Chondrocyte (in vitro differentiated cells): ENCODE data around the gene MRGPRX2. TPM values are rescaled to one million over a fixed set of nuclear protein-coding genes. Genes with fewer than 3 reads are reported as not detected.

ENCODE experiments used
- DNase-seq: peaks from one replicate; pipeline ENCODE4 v3.0.0; 2021; ENCODE audit warnings: mixed read lengths, low spot score
- H3K27ac Mint-ChIP-seq: one replicate; pipeline ENCODE4 v1.8.0; 2021; ENCODE audit warnings: mild to moderate bottlenecking, moderate library complexity, mixed read lengths; ENCODE audit not compliant: unreplicated experiment
- H3K27me3 Mint-ChIP-seq: 2 replicates; pipeline ENCODE4 v1.8.0; 2021; ENCODE audit warnings: low read depth, mixed read lengths
- H3K36me3 Mint-ChIP-seq: 2 replicates; pipeline ENCODE4 v1.8.0; 2021; ENCODE audit warnings: low read depth, mixed read lengths
- H3K4me1 Mint-ChIP-seq: 2 replicates; pipeline ENCODE4 v1.8.0; 2021; ENCODE audit warnings: low read depth, mild to moderate bottlenecking, mixed read lengths
- H3K4me3 Mint-ChIP-seq: one replicate; pipeline ENCODE4 v1.8.0; 2021; ENCODE audit warnings: mild to moderate bottlenecking, moderate library complexity, mixed read lengths; ENCODE audit not compliant: unreplicated experiment
- H3K9me3 Mint-ChIP-seq: 2 replicates; pipeline ENCODE4 v1.8.0; 2021; ENCODE audit warnings: low read depth, mixed read lengths
- CTCF ChIP-seq: fragments of 200-600 bp; sonication (generic); IDR thresholded peaks from 2 replicates; pipeline ENCODE4 v1.5.0; 2021; ENCODE audit warnings: antibody characterized with exemption, mild to moderate bottlenecking, moderate library complexity
- long read RNA-seq: library from polyadenylated mRNA; stranded (forward); transcript quantifications from one replicate; pipeline ENCODE4 v2.0.0, GENCODE V29; 2021
- total RNA-seq: library from RNA; stranded (reverse); gene quantifications from 3 replicates; pipeline ENCODE4 v1.2.1, GENCODE V29; 2021

Gene MRGPRX2
- not detected in 3 replicates for total RNA-seq
- long read RNA-seq: 0 reads

- Mint-ChIP-seq H3K27me3 (peaks cover 66% of the 10 kb centered on the region), H3K27ac (no peak within 1 kb of the TSS), H3K36me3 (no peaks in the 10 kb centered on the region), H3K9me3 (peaks cover 3% of the 10 kb centered on the region), H3K4me3 (no peak within 1 kb of the TSS), H3K4me1 (no peaks in the 10 kb centered on the region)
- no peak for DNase-seq
- no peak for TF ChIP-seq CTCF
These were observed at the start of gene MRGPRX2 for GRCh38 chr11:19060629-19061028. Gene MRGPRX2 (minus strand): TSS chr11:19060717. CDS start chr11:19056402, 4,315 bp downstream.

- H3K27ac Mint-ChIP-seq: no peak overlapping the region
- no peak for DNase-seq
- H3K9me3 Mint-ChIP-seq: no peaks in the 10 kb centered on the region
- no peaks in the 10 kb centered on the region for H3K4me1 Mint-ChIP-seq
- H3K4me3 Mint-ChIP-seq: no peak overlapping the region
- no peaks in the 10 kb centered on the region for H3K36me3 Mint-ChIP-seq
- TF ChIP-seq CTCF: no peak
- peaks cover 31% of the 10 kb centered on the region for H3K27me3 Mint-ChIP-seq
These were observed 49.8 kb upstream of the MRGPRX2 start for GRCh38 chr11:19110295-19110694.

GRCh38 chr11:19107125-19107524 is 46.6 kb upstream of the MRGPRX2 start:
- H3K27ac Mint-ChIP-seq: no peak overlapping the region
- H3K4me3 Mint-ChIP-seq: no peak overlapping the region
- H3K27me3 Mint-ChIP-seq: peaks cover 16% of the 10 kb centered on the region
- H3K36me3 Mint-ChIP-seq: no peaks in the 10 kb centered on the region
- no peaks in the 10 kb centered on the region for H3K4me1 Mint-ChIP-seq
- DNase-seq: no peak
- no peak for TF ChIP-seq CTCF
- no peaks in the 10 kb centered on the region for H3K9me3 Mint-ChIP-seq

GRCh38 chr11:19105011-19105410 is 44.5 kb upstream of the MRGPRX2 start:
- peaks cover 7% of the 10 kb centered on the region for H3K9me3 Mint-ChIP-seq
- DNase-seq: no peak
- H3K4me3 Mint-ChIP-seq: no peak overlapping the region
- H3K27ac Mint-ChIP-seq: no peak overlapping the region
- H3K36me3 Mint-ChIP-seq: no peaks in the 10 kb centered on the region
- H3K27me3 Mint-ChIP-seq: peaks cover 28% of the 10 kb centered on the region
- H3K4me1 Mint-ChIP-seq: no peaks in the 10 kb centered on the region
- no peak for TF ChIP-seq CTCF

- H3K27me3 Mint-ChIP-seq: peaks cover 39% of the 10 kb centered on the region
These were observed 42.0 kb upstream of the MRGPRX2 start for GRCh38 chr11:19102521-19102900.

More at GRCh38 chr11:19102521-19102900, 42.0 kb upstream of the MRGPRX2 start:
- no peak for DNase-seq
- Mint-ChIP-seq H3K4me1 (no peaks in the 10 kb centered on the region), H3K4me3 (no peak overlapping the region), H3K9me3 (peaks cover 7% of the 10 kb centered on the region), H3K36me3 (no peaks in the 10 kb centered on the region), H3K27ac (no peak overlapping the region)
- TF ChIP-seq CTCF: no peak
